HepG2 (cell line): ENCODE measurements around the gene TMEM239. TPM values are rescaled to one million over a fixed set of nuclear protein-coding genes. Genes with fewer than 3 reads are reported as not detected.

Source experiments
- AKAP8 ChIP-seq: sonication (generic); formaldehyde crosslinking; IDR thresholded peaks from 2 replicates; pipeline ENCODE4 v1.5.1; 2020; ENCODE audit warnings: mild to moderate bottlenecking, missing genetic modification reagents
- ASH2L ChIP-seq: fragments of 300-600, 200-600 bp; sonication (generic); IDR thresholded peaks from 2 replicates; pipeline ENCODE4 v1.7.0; 2017; ENCODE audit warnings: low read depth, mild to moderate bottlenecking, moderate library complexity, mixed read lengths, low read length; ENCODE audit not compliant: insufficient read length
- ZNF142 ChIP-seq: sonication (generic); formaldehyde crosslinking; IDR thresholded peaks from 2 replicates; pipeline ENCODE4 v1.4.0; 2020; ENCODE audit warnings: missing genetic modification reagents
- ZNF629 ChIP-seq: sonication (generic); formaldehyde crosslinking; conservative IDR thresholded peaks from 2 replicates; pipeline ENCODE4 v1.5.0; 2020; ENCODE audit warnings: missing genetic modification reagents
- polyA plus RNA-seq, 8 experiments: library from polyadenylated mRNA; depleted of rRNA in 3 of 8; stranded (reverse) in 7 of 8; unstranded in 1 of 8; fragments of >200 nt; fragmentation: Illumina TruSeq in 4 of 8; extraction: Trizol in 4 of 8; gene quantifications; 2 replicates each; pipeline versions ENCODE4 v1.2.1 to v1.2.3, GENCODE V29; 2011 to 2016; ENCODE audit warnings: low read depth in 4 of 8, missing spikeins in 1 of 8, mixed read lengths in 1 of 8; ENCODE audit not compliant: insufficient read depth in 1 of 8
- total RNA-seq, 5 experiments: library from RNA; depleted of rRNA; stranded (reverse); fragments of >200 nt; fragmentation: Illumina TruSeq; extraction: Trizol; gene quantifications; 2 replicates each; pipeline ENCODE4 v1.2.3, GENCODE V29; 2016; ENCODE audit warnings: low read depth in 1 of 5
- TF ChIP-seq, protein P1 (sequence below): sonication (generic); formaldehyde crosslinking; IDR thresholded peaks from 2 replicates; pipeline ENCODE4 v1.8.1; 2023; ENCODE audit warnings: mild to moderate bottlenecking, moderate library complexity, missing genetic modification reagents
- TF ChIP-seq, protein P2 (sequence below): sonication (generic); formaldehyde crosslinking; conservative IDR thresholded peaks from 2 replicates; pipeline ENCODE4 v1.4.0; 2020; ENCODE audit warnings: mild to moderate bottlenecking, missing genetic modification reagents, moderate library complexity
- TF ChIP-seq, protein P3 (sequence below): sonication (generic); formaldehyde crosslinking; IDR thresholded peaks from 2 replicates; pipeline ENCODE4 v1.9.0; 2021; ENCODE audit warnings: mild to moderate bottlenecking, missing genetic modification reagents

TMEM239 gene
- total and polyA plus RNA-seq, 2 of the 13 experiments (the other 11 are each of a cell fraction or from before 2014, with no cell fraction given), result not detected

DNA sequence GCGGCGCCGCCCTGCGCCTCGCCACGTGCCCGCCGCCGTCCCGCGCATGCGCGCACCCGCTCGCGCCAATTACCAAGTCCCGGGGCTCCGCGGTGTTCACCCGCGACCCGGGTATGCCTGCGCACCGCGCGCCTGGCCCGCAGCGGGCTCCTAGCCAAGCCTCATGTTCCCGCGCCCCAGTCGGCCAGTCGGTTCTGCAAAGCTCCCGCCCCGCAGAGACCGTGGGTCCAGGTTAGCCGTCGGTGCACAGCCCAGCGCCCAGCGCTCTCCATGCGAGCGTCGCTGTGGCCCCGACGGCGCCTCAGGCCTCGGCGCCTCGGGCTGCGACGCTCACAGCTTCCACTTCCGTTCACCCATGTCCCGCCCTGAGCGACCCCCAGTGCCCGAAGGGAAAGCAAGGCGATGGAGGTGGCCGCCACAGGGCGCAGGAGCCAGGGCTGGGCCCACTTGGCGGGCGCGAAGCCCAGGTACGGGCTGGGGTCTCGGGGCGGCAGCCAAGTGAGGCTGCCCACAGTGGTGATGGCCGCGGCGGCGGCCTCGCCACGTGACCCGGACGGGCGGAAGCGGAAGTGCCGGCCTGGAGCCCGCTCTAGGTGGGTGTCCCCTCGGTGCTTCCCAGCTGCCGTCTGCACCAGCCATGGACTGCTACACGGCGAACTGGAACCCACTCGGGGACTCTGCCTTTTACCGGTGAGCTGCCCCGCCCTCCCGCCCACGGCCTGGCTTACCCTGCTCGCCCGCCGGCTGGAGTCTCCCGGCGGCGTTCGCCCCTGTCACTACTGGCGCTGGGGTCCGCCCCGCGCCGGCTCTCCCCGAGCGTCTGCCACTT, 24.2 kb downstream of the TMEM239 start, which contains the start of the genes PCED1A and VPS16 (continued):
- TF ChIP-seq, protein P1, sequence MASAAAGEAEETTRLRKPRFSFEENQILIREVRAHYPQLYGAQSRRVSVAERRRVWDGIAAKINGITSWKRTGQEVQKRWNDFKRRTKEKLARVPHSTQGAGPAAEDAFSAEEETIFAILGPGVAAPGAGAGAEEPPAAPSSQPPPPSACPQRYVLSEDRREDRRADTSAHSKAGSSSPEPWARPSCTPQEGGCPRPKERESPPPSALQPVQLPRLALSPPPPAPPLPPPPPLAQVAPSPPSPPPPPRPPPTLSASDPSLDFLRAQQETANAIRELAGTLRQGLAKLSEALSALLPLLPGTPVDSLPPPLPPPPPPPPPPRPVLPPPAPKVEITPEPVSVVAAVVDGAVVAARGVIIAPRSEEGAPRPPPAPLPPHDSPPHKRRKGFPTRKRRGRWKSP (CRISPR knock-in tag), result 0 out of 2 replicates have a peak, but pooled peaks have one; percentile 59
- TF ChIP-seq AKAP8 (CRISPR knock-in tag) (peak; percentile 86; the same call in 1 of the 2 replicates), ZNF629 (CRISPR knock-in tag) (peak; percentile 47; the same call in 1 of the 2 replicates), ASH2L (peak; percentile 89), ZNF142 (peak; percentile 68; the same call in 1 of the 2 replicates)
- TF ChIP-seq, protein P2, sequence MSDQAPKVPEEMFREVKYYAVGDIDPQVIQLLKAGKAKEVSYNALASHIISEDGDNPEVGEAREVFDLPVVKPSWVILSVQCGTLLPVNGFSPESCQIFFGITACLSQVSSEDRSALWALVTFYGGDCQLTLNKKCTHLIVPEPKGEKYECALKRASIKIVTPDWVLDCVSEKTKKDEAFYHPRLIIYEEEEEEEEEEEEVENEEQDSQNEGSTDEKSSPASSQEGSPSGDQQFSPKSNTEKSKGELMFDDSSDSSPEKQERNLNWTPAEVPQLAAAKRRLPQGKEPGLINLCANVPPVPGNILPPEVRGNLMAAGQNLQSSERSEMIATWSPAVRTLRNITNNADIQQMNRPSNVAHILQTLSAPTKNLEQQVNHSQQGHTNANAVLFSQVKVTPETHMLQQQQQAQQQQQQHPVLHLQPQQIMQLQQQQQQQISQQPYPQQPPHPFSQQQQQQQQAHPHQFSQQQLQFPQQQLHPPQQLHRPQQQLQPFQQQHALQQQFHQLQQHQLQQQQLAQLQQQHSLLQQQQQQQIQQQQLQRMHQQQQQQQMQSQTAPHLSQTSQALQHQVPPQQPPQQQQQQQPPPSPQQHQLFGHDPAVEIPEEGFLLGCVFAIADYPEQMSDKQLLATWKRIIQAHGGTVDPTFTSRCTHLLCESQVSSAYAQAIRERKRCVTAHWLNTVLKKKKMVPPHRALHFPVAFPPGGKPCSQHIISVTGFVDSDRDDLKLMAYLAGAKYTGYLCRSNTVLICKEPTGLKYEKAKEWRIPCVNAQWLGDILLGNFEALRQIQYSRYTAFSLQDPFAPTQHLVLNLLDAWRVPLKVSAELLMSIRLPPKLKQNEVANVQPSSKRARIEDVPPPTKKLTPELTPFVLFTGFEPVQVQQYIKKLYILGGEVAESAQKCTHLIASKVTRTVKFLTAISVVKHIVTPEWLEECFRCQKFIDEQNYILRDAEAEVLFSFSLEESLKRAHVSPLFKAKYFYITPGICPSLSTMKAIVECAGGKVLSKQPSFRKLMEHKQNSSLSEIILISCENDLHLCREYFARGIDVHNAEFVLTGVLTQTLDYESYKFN (CRISPR knock-in tag), result peak; percentile 60
- TF ChIP-seq, protein P3, sequence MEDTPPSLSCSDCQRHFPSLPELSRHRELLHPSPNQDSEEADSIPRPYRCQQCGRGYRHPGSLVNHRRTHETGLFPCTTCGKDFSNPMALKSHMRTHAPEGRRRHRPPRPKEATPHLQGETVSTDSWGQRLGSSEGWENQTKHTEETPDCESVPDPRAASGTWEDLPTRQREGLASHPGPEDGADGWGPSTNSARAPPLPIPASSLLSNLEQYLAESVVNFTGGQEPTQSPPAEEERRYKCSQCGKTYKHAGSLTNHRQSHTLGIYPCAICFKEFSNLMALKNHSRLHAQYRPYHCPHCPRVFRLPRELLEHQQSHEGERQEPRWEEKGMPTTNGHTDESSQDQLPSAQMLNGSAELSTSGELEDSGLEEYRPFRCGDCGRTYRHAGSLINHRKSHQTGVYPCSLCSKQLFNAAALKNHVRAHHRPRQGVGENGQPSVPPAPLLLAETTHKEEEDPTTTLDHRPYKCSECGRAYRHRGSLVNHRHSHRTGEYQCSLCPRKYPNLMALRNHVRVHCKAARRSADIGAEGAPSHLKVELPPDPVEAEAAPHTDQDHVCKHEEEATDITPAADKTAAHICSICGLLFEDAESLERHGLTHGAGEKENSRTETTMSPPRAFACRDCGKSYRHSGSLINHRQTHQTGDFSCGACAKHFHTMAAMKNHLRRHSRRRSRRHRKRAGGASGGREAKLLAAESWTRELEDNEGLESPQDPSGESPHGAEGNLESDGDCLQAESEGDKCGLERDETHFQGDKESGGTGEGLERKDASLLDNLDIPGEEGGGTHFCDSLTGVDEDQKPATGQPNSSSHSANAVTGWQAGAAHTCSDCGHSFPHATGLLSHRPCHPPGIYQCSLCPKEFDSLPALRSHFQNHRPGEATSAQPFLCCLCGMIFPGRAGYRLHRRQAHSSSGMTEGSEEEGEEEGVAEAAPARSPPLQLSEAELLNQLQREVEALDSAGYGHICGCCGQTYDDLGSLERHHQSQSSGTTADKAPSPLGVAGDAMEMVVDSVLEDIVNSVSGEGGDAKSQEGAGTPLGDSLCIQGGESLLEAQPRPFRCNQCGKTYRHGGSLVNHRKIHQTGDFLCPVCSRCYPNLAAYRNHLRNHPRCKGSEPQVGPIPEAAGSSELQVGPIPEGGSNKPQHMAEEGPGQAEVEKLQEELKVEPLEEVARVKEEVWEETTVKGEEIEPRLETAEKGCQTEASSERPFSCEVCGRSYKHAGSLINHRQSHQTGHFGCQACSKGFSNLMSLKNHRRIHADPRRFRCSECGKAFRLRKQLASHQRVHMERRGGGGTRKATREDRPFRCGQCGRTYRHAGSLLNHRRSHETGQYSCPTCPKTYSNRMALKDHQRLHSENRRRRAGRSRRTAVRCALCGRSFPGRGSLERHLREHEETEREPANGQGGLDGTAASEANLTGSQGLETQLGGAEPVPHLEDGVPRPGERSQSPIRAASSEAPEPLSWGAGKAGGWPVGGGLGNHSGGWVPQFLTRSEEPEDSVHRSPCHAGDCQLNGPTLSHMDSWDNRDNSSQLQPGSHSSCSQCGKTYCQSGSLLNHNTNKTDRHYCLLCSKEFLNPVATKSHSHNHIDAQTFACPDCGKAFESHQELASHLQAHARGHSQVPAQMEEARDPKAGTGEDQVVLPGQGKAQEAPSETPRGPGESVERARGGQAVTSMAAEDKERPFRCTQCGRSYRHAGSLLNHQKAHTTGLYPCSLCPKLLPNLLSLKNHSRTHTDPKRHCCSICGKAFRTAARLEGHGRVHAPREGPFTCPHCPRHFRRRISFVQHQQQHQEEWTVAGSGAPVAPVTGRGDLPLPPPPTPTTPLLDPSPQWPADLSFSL, result 0 out of 2 replicates have a peak, but pooled peaks have one; percentile 48
